Prostate gland (tissue), 2 donors: ENCODE measurements around the gene ITGAL.

Source experiments
- CTCF ChIP-seq, 4 experiments: fragments of 200-600 bp in 2 of 4; fragments of 450-650 bp in 2 of 4; sonication (generic) in 2 of 4; IDR thresholded peaks; 1 replicate in 3 of 4; 2 replicates in 1 of 4; pipeline ENCODE4 v1.5.1; 2016 to 2019; ENCODE audit warnings: antibody characterized with exemption in 4 of 4, mild to moderate bottlenecking in 2 of 4, moderate library complexity in 2 of 4
- POLR2AphosphoS5 ChIP-seq: sonication (generic); formaldehyde crosslinking; IDR thresholded peaks from one replicate; pipeline ENCODE4 v1.6.1; 2017; ENCODE audit warnings: antibody characterized with exemption

GRCh38 chr16:30509081-30509765 is 36.7 kb downstream of the ITGAL start:
- TF ChIP-seq CTCF (IDR thresholded peaks at IDR 0.05): no peak
- no peak for TF ChIP-seq POLR2AphosphoS5
